Endometrium (tissue), 2 donors: Measurements from ENCODE around the gene COG4.

Source experiments
- FAIRE-seq: peaks from 2 replicates; lab custom pipeline; 2012; peaks lifted over from hg19 to GRCh38; lab: Jason Lieb, UNC
- donor health status: control.
- donor health status: control.

Gene COG4

DNA sequence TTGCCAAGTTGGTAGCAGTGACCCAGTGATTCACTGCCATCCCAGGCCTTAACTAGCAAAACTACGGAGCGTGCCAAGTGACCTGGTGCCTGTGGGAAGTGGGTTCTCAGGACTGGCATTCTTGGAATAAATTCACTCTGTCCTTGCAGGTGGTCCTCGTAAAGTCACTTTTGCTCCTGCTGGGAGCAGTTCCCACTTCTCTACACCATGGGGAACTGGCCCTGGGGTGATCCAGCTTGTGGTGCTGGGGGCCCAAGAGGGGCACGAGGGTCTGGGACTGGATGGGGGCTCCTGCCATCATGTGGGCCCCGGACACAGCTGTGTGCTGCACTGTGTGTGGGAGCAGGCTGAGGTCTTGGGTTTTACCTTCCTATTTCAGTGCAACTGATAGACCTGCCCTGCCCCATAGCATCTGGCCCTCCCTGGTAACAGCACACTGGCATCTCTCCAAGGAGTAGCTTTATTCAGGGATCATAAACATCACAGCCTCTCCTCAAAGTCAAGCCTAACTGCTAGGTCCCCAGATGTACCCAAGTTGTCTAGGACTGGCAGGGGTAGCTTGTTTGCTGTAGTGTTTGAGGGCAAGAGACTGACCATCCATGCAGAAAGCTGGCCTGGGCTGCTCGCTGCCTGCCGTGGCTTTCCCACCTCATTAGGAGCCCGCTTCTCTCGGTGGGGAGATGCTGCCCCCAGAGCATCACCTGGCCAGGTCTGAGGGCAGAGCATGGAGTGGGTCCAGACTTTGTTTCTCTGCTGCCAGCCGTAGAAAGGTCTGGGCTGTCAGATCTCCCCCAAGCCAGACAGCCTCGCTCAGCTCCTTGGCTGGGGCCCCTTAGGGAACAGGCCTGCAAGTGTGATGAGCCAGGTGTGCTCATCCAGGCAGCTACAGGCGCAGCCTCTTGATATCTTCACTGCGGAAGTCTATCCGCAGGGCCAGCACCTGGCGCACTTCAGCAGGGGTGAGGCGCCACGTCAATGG, 42.9 kb downstream of the COG4 start:
- FAIRE-seq, result no peak

DNA sequence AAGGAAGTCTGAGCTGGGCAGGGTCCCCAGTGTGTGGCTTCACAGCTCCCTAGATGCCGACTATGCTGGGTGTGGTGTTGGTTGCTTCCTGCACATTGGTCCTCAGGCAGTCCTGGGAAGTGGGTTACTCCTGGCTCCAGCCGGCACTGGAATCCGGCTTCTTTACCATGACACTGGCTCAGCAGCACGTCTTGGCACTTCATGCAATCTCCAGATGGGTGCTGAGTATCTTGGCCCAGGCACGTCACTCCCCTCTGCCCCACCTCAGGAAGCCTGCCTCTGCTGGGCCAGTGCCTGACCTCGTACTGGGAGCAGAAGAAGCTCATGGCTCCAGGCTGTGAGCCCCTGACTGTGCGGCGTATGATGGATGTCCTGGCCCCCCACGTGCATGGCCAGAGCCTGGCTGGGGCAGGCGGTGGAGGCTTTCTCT, 44.4 kb downstream of the COG4 start:
- no peak for FAIRE-seq

DNA sequence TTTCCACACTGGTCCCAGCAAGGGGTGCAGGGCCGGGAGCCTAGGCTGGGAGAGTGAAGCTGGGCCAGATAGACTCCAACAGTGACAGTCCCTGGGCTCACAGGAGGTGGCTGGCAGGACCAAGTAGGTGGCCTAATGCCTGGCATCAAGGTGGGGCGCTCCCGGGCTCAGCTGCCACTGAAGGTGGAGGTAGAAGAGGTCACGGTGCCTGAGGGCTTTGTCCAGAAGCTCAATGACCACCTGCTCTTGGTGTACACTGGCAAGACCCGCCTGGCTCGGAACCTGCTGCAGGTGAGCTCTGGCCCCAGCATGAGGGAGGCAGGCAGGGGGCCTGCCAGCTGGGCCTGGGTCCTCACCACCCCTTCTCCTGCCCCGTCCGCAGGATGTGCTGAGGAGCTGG, 45.2 kb downstream of the COG4 start:
- FAIRE-seq, result no peak

DNA sequence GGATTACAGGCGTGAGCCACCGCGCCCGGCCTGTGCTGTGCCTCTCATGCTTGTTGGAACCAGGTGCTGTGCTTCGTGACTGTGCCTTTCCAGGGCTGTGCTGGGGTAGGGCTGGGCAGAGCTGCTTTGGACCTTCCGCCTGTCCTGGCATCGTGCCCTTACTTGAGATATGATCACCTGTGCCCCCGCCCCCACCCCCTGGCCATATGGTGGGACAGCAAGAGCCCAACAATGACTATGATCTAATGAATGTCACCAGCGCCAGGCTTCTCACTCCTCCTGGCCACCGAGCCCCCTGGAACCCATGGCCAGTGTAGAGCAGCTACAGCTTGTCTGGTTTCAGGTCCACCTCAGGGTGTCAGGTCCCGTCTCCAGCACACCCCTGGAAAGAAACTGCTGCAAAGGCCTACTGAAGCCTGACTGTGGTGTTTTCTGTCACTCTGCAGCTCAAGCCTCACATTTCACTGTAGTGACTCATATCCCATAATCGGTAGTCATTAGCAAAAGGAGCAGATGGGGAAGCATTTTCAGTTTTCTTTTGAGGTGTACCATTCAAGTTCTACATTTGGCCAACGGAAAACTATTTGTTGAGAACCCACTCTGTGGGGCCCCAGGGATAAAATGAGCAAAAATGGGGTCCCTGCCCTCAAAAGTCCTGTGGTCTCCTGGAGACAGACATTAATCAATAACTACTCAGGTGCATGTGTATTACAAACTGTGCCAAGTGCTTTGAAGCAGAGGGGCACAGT, 46.9 kb downstream of the COG4 start:
- FAIRE-seq, result no peak

DNA sequence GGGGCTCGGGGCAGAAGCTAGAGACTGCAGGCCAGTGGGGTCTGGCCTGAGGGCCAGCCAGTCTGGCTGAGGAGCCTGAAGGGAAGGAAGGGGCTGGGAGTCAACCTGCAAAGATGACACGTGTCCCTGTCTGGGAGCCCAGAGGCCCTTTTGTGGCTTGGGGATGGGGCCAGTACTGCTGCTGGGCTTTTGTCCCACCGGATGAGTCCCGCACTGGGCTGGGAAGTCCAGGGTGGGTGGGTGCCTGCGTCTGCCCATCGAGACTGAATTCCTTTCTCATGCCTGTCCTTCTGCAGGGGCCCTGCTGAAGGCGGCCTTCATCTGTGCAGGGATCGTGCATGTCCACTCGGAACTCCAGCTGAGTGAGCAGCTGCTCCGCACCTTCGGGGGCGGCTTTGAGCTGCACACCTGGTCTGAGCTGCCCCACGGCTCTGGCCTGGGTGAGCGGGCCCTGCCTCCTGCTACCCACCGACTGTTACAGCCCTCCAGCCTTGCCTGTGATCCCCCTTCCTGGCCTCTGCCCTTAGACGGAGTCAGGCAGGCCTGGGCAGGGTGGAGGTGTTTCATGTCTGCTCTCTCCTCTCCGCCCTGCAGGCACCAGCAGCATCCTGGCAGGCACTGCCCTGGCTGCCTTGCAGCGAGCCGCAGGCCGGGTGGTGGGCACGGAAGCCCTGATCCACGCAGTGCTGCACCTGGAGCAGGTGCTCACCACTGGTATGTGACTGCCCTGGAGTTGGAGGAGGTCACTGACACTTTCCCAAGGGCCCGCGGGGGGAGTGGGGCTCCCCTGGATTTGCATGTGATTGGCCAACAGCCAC, 48.1 kb downstream of the COG4 start:
- no peak for FAIRE-seq

DNA sequence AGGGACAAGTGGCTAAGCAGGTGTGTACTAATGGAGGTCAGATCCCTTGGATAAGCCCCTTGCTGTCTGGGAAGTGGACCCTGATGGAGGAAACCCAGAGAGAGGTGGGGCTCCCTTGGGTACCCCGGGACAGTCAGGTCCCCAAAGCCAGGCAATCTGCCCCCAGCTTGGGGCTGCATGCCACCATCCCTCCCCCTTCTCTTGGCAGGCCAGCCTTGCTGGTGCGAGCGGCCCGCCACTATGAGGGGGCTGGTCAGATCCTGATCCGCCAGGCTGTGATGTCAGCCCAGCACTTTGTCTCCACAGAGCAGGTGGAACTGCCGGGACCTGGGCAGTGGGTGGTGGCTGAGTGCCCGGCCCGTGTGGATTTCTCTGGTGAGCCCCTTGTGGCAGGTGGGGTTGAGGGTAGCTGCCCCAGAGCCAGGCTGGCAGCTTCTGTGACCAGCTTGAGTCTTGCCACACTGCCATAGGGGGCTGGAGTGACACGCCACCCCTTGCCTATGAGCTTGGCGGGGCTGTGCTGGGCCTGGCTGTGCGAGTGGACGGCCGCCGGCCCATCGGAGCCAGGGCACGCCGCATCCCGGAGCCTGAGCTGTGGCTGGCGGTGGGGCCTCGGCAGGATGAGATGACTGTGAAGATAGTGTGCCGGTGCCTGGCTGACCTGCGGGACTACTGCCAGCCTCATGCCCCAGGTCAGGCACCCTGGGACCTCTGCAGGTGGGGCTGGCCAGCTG, 48.9 kb downstream of the COG4 start:
- FAIRE-seq, result no peak

DNA sequence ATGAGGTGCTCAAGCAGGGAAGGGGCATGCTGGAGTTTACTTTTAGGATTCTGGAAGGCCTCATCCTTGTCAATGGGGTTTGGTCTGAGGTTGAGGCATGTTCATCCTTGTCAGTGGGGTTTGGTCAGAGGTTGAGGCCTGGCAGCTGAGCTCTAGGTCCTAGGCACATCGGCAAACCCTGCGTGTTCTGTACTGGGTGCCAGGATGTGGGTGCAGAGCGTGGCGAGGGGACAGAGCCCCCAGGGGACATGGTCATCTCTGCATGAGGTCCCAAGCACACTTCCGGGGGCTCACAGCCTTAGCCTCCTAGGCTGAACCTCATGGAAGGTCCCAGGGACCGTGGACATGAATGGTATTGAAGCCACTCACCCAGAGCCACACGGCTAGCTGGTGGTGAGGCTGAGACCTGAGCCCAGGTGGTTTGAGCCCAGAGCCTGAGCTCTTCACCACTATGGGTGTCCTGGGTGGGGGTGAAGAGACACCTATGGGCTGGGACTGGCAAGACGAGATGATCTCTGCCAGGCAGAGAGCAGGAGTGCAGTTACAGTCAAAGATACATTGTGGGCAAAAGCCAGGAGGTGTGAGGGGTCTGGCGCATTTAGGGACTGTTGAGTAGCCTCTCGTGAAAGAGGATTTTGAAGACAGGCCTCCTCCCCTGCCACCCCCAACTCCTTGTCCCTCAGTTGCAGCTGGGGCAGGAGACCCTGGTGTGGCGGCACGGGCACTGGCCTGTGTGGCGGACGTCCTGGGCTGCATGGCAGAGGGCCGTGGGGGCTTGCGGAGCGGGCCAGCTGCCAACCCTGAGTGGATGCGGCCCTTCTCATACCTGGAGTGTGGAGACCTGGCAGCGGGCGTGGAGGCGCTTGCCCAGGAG, 49.7 kb downstream of the COG4 start:
- no peak for FAIRE-seq

DNA sequence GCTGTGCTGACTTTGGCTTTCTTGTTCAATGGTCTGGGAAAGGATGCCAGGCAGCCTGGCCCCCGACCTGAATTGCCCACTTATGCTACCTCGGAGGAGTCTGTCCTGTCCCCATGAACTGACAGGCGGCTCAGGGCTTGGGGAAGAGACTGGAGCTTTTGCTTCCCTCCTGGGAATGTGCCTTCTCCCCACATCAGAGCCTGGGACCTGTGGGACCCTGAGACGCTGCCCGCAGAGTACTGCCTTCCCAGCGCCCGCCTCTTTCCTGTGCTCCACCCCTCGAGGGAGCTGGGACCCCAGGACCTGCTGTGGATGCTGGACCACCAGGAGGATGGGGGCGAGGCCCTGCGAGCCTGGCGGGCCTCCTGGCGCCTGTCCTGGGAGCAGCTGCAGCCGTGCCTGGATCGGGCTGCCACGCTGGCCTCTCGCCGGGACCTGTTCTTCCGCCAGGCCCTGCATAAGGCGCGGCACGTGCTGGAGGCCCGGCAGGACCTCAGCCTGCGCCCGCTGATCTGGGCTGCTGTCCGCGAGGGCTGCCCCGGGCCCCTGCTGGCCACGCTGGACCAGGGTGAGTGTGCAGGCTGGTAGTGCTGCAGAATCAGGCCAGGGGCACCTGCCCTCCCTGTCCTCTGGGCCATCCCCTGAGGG, 50.4 kb downstream of the COG4 start:
- no peak for FAIRE-seq

DNA sequence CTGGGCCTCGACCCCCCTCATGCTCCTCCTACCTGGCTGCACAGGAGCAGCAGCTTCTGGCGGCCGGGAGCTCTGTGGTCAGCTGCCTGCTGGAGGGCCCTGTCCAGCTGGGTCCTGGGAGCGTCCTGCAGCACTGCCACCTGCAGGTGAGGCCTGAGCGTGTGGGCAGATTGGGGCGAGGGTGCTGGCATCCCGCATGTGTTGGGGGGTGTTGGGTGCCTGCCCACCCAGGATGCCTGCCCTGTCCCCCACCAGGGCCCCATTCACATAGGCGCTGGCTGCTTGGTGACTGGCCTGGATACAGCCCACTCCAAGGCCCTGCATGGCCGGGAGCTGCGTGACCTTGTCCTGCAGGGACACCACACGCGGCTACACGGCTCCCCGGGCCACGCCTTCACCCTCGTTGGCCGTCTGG, 52.4 kb downstream of the COG4 start:
- no peak for FAIRE-seq

DNA sequence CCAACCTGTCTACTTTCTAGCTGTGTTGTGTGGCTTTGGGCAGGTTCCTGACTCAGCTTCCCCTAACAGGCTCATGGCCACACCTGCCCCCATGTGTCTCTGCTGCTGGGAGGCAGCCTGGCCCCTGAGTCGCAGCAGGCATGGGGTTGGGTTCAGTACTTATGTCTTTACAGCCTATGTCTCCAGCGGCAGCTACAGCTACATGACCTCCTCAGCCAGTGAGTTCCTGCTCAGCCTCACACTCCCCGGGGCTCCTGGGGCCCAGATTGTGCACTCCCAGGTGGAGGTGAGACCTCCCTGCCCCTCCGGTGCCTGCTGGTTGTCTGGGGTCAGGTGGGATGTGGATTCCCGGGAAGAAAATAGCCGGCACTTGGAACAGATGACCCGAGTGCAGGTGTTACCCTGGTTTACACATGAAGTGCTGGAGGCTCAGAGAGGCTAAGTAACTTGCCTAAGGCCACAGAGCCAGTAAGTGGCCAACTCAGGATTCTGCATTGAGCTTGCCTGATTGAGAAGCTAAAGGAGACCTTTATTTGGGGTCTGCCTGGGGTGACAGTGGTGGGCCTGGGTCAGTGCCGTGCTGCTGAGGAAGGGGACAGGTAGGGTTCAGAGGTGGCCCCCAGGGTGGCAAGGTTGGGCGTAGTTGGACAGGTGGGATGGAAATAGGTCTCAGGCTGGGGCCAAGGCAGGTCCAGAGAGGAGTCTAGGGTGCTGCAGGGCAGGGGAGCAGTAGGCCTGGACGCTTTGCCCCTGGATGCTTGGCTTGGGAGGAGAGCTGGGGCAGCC, 53.0 kb downstream of the COG4 start:
- FAIRE-seq, result no peak

DNA sequence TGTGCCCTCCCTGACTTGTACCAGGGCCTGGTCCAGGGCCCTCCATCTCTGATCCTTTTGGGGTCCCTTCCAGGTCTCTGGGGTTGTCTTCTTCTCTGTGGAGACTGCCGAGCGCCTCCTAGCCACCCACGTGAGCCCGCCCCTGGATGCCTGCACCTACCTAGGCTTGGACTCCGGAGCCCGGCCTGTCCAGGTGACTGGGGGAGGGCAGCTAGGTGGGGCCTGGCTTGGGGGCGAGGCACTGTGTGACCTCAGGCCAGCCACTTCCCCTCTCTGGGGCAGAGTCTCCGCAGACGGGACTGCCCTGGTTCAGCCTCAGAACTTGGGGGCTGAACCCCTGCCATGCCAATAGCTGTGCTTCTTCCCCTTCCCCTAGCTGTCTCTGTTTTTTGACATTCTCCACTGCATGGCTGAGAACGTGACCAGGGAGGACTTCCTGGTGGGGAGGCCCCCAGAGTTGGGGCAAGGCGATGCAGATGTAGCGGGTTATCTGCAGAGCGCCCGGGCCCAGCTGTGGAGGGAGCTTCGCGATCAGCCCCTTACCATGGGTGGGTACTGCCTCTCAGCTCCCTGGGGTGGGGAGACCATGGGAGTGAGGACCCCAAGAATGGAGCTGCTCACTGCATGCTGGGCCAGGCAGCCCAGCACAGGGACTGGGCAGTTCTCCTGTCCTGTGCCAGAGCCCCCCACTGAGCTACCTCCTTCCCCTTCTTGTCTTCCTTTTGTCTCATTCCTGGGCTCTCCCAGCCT, 54.4 kb downstream of the COG4 start:
- no peak for FAIRE-seq

DNA sequence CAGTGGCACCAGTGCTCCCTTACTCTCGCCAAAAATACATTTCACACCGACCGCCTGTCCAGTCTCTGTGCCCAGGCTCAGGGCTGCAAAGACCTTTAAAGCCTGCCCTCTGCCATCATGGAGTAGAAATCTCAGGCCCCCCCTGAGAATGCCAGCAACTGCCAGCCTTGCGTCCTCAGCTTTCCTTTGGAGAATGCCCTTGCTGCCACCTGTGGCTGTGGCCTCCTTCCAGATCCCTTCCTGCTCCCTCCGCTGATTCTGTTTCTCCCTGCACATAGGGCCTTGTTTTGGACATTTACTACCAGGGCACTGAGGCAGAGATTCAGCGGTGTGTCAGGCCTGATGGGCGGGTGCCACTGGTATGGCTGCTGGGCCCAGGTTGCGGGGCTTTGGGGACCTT, 55.7 kb downstream of the COG4 start:
- no peak for FAIRE-seq

DNA sequence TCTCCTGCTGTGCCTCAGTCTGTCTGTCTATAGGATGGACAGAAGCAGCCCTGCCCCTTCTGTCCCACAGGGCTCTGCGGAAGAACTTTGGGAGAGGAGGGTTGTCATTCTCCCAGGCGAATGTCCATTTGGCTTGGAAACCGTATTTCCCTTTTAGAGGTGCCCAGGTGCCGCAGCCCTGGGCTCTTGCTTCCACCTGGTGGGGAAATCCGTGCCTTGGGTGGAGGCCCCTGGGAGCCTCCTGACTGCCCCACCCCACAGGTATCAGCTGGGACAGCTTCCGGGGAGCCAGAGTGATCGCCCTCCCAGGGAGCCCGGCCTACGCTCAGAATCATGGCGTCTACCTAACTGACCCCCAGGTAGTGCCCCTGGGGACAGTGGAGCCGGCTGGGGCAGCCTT, 56.2 kb downstream of the COG4 start:
- FAIRE-seq, result no peak

DNA sequence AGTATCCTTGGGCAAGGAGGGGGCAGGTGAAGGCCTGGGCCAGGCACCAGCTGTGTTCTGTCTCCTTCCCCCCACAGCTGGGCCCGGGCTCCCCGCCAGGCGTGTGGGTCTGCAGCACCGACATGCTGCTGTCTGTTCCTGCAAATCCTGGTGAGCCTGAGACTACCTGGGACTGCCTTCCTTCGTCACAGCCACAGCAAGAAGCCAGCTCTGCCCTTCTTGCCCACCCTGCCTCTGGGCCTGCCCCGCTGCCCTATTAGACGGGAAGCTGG, 56.6 kb downstream of the COG4 start:
- FAIRE-seq, result no peak

DNA sequence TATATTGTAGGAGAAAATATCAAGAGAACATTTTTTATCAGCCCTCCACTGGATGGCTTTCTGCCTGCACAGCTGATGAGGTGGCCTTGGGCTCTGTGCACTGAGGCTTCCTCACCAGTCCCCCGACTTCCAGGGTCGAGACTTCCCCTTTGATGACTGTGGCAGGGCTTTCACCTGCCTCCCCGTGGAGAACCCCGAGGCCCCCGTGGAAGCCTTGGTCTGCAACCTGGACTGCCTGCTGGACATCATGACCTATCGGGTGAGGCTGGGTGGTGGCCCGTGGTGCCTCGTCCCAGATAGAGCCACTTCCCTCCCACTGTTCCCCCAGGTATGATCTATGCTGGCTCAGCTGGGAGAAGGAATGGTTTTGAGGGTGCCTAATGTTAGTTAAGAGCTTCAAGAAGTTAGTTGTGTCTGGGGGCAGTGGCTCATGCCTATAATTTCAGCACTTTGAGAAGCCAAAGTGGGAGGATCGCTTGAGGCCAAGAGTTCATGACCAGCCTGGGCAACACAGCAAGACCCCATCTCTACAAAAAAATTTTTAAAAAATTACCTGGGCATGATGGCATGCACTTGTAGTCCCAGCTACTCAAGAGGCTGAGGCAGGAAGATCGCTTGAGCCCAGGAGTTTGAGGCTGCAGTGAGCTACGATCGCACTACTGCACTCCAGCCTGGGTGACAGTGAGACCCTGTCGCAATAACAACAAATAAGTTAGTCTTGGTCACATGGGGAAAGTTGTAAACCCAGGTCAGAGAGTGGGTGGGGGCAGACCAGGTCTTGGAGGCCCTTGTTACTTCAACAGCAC, 57.2 kb downstream of the COG4 start:
- FAIRE-seq, result no peak

DNA sequence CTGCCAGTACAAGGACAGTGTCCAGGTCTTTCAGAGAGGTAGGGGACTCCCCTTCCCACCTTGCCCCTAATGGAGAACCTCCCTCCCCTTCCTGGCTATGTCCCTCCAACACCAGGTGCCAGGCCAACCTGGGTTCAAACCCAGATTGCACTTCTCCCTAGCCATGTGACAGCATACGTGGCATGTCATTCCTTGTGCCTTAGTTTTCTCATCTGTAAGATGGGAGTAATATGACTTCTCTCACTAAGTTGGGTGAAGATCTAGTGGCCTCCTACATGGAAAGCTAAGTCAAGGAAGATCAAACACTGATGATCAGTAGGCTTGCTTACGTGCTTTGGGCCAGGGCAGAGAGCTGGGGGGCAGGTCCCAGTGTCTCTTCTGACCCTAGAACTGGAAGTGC, 60.1 kb downstream of the COG4 start:
- FAIRE-seq, result no peak

DNA sequence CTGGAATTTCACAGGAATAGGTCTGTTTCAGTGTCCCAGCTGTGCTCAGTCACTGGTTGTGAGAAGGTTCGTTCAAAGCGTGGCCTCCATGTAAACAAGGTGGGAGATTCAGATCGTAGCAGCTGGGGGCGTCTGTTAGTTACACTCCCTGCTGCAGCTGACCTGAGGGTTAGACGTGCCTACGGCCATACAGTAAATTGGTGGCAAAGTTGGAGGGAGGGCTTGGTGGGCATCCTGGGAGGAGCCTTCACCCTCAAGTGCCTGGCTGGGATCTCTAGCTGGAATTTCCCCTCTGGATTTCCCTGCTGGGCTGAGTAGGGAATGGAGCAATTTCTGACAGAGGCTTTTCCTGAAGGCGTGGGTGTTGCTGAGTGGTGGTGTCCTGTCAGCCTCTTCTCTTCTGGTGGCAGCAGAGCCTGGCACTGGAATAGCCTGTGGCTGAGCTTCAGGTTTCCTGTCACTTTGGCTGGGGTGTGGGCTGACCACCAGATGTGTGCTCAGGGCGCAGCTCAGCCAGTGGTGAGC, 62.6 kb downstream of the COG4 start:
- no peak for FAIRE-seq
